OCI-LY3 (cell line): ENCODE measurements around the gene MT1A.
"Not testable (repeated sequence)": the region's sequence is repeated elsewhere in the genome, so short reads cannot be mapped to it uniquely, and the experiment has no call there.

Experiments
- H2AFZ ChIP-seq: fragments of 200-600, 300-600 bp; shearing (Covaris generic); 2 replicates; pipeline ENCODE4 v1.6.0; 2014; ENCODE audit warnings: antibody characterized with exemption, low read depth, low read length
- H3K27ac ChIP-seq: fragments of 200-600, 300-600 bp; sonication (generic); 2 replicates; pipeline ENCODE4 v1.5.1; 2014; ENCODE audit warnings: mild to moderate bottlenecking, low read length, moderate library complexity, mixed read lengths
- H3K27me3 ChIP-seq: fragments of 200-600, 300-600 bp; sonication (generic); 2 replicates; pipeline ENCODE4 v1.6.1; 2014; ENCODE audit warnings: low read depth, low read length, mixed read lengths
- H3K36me3 ChIP-seq: fragments of 200-600, 300-600 bp; sonication (generic); replicated peaks from 2 replicates; pipeline ENCODE3; 2014; ENCODE audit warnings: low read depth, low read length, mixed read lengths
- H3K4me1 ChIP-seq: fragments of 300-600, 200-600 bp; sonication (generic); 2 replicates; pipeline ENCODE4 v1.6.1; 2014; ENCODE audit warnings: low read length, mixed read lengths
- H3K4me2 ChIP-seq: fragments of 200-600, 300-600 bp; sonication (generic); 2 replicates; pipeline ENCODE4 v1.6.1; 2014; ENCODE audit warnings: low read length, mixed read lengths
- H3K4me3 ChIP-seq: fragments of 300-600, 200-600 bp; sonication (generic); 2 replicates; pipeline ENCODE4 v1.5.1; 2014; ENCODE audit warnings: antibody characterized with exemption, mild to moderate bottlenecking, low read length, moderate library complexity
- H3K79me2 ChIP-seq: fragments of 300-600, 200-600 bp; shearing (Covaris generic); 2 replicates; pipeline ENCODE4 v1.6.1; 2014; ENCODE audit warnings: mild to moderate bottlenecking, low read length, mixed read lengths
- H3K9ac ChIP-seq: fragments of 300-600, 200-600 bp; shearing (Covaris generic); 2 replicates; pipeline ENCODE4 v1.6.0; 2014; ENCODE audit warnings: mild to moderate bottlenecking, low read length, moderate library complexity
- H3K9me3 ChIP-seq: fragments of 200-600, 300-600 bp; shearing (Covaris generic); 2 replicates; pipeline ENCODE4 v1.6.1; 2014; ENCODE audit warnings: low read length, mixed read lengths; ENCODE audit not compliant: insufficient read depth
- H4K20me1 ChIP-seq: fragments of 200-600, 300-600 bp; sonication (generic); 2 replicates; pipeline ENCODE4 v1.6.1; 2016; ENCODE audit warnings: low read length, mixed read lengths; ENCODE audit not compliant: insufficient read depth
- CTCF ChIP-seq: fragments of 200-600, 300-600 bp; sonication (generic); IDR thresholded peaks from 2 replicates; pipeline ENCODE4 v1.5.1; 2014; ENCODE audit warnings: antibody characterized with exemption, low read length, low read depth
- EZH2phosphoT487 ChIP-seq: fragments of 200-600 bp; shearing (Covaris generic); IDR thresholded peaks from 2 replicates; pipeline ENCODE4 v1.6.1; 2018; ENCODE audit warnings: antibody characterized with exemption, mixed run types, low read depth

The MT1A gene

GRCh38 chr16:56662357-56663354 lies 24.2 kb downstream of the MT1A start:
- no peak for TF ChIP-seq CTCF
- H3K4me2 ChIP-seq = no peak overlapping the region
- peaks cover 41% of the 10 kb centered on the region for H3K27me3 ChIP-seq
- no peak overlapping the region for H3K4me3 ChIP-seq
- H3K36me3 ChIP-seq = no peaks in the 10 kb centered on the region
- no peak overlapping the region for H3K27ac ChIP-seq
- H3K4me1 ChIP-seq = peaks cover 5% of the 10 kb centered on the region; the same call in 1 of the 2 replicates
- no peak overlapping the region for H3K9ac ChIP-seq
- H3K79me2 ChIP-seq = no peaks in the 10 kb centered on the region
- no peak overlapping the region for H2AFZ ChIP-seq
- no peaks in the 10 kb centered on the region for H3K9me3 ChIP-seq
- H4K20me1 ChIP-seq = no peaks in the 10 kb centered on the region

- Histone ChIP-seq H3K79me2 (no peaks in the 10 kb centered on the region), H3K9ac (no peak overlapping the region), H3K27ac (no peak overlapping the region), H3K27me3 (peaks cover 31% of the 10 kb centered on the region), H3K4me3 (no peak overlapping the region), H3K4me2 (no peak overlapping the region), H3K4me1 (no peaks in the 10 kb centered on the region), H3K36me3 (no peaks in the 10 kb centered on the region), H3K9me3 (no peaks in the 10 kb centered on the region), H4K20me1 (no peaks in the 10 kb centered on the region), H2AFZ (no peak overlapping the region)
- TF ChIP-seq CTCF = no peak
- no peak for TF ChIP-seq EZH2phosphoT487
Observed at GRCh38 chr16:56664506-56664905, 26.0 kb downstream of the MT1A start.

- H4K20me1 ChIP-seq, H3K9me3 ChIP-seq, H3K36me3 ChIP-seq, H3K4me1 ChIP-seq, H3K4me3 ChIP-seq, H3K9ac ChIP-seq, H3K79me2 ChIP-seq, H2AFZ ChIP-seq, H3K4me2 ChIP-seq, H3K27ac ChIP-seq: not testable (repeated sequence)
- H3K27me3 ChIP-seq = peaks cover 32% of the 10 kb centered on the region
Observed at GRCh38 chr16:56665286-56666261, 27.1 kb downstream of the MT1A start.

- H3K9me3 ChIP-seq = no peaks in the 10 kb centered on the region
- H3K9ac ChIP-seq = no peak within 1 kb of the TSS
- H3K4me3 ChIP-seq = no peak within 1 kb of the TSS
Observed at GRCh38 chr16:56667581-56668571, 29.4 kb downstream of the MT1A start, which contains the start of gene MT1G. MT1G (minus strand) TSS chr16:56668065; CDS start chr16:56667993, 72 bp downstream.

More at GRCh38 chr16:56667581-56668571, 29.4 kb downstream of the MT1A start, which contains the start of gene MT1G:
- H4K20me1 ChIP-seq = no peaks in the 10 kb centered on the region
- H3K4me1 ChIP-seq = no peaks in the 10 kb centered on the region
- no peak within 1 kb of the TSS for H3K27ac ChIP-seq
- no peak for TF ChIP-seq CTCF
- H2AFZ ChIP-seq = no peak within 1 kb of the TSS
- peaks cover 37% of the 10 kb centered on the region for H3K27me3 ChIP-seq
- no peak within 1 kb of the TSS for H3K4me2 ChIP-seq
- no peaks in the 10 kb centered on the region for H3K79me2 ChIP-seq
- H3K36me3 ChIP-seq = no peaks in the 10 kb centered on the region
